Endodermal cell (in vitro differentiated cells): ENCODE results near the gene KRT9. TPM values are rescaled to one million over a fixed set of nuclear protein-coding genes. Genes with fewer than 3 reads are reported as not detected.
"Not testable (repeated sequence)": the region's sequence is repeated elsewhere in the genome, so short reads cannot be mapped to it uniquely, and the experiment has no call there.

Source experiments
- DNase-seq: peaks from one replicate; pipeline ENCODE4 v3.0.0-alpha.2; 2017
- H3K27ac ChIP-seq: 2 replicates; pipeline ENCODE4 v1.5.1; 2013; ENCODE audit warnings: mild to moderate bottlenecking, low read depth, low read length, moderate library complexity
- H3K27me3 ChIP-seq: 2 replicates; pipeline ENCODE4 v1.6.1; 2013; ENCODE audit warnings: mild to moderate bottlenecking, low read length, moderate library complexity; ENCODE audit not compliant: insufficient read depth, control insufficient read depth, poor library complexity, severe bottlenecking
- H3K36me3 ChIP-seq: 2 replicates; pipeline ENCODE4 v1.7.0; 2013; ENCODE audit warnings: mild to moderate bottlenecking, low read length, moderate library complexity; ENCODE audit not compliant: control insufficient read depth, insufficient read depth
- H3K4me1 ChIP-seq: one replicate; pipeline ENCODE4 v1.7.0; 2013; ENCODE audit warnings: low read length; ENCODE audit not compliant: control insufficient read depth, insufficient read depth
- H3K4me3 ChIP-seq: 2 replicates; pipeline ENCODE4 v1.5.1; 2013; ENCODE audit warnings: mild to moderate bottlenecking, low read length, moderate library complexity
- H3K9ac ChIP-seq: 2 replicates; pipeline ENCODE4 v1.6.1; 2013; ENCODE audit warnings: mild to moderate bottlenecking, low read length, moderate library complexity; ENCODE audit not compliant: poor library complexity, severe bottlenecking; ENCODE audit errors: extremely low read depth
- H3K9me3 ChIP-seq: 2 replicates; pipeline ENCODE4 v1.6.1; 2013; ENCODE audit warnings: mild to moderate bottlenecking, low read length, moderate library complexity; ENCODE audit not compliant: control insufficient read depth
- H3K27ac Mint-ChIP-seq: 2 replicates; pipeline ENCODE4 v1.8.0; 2020; ENCODE audit warnings: mixed read lengths
- H3K27me3 Mint-ChIP-seq: 2 replicates; pipeline ENCODE4 v1.8.0; 2021; ENCODE audit warnings: mild to moderate bottlenecking, mixed read lengths; ENCODE audit not compliant: insufficient read depth
- H3K36me3 Mint-ChIP-seq: 2 replicates; pipeline ENCODE4 v1.8.0; 2020; ENCODE audit warnings: low read depth, mixed read lengths
- H3K4me1 Mint-ChIP-seq: 2 replicates; pipeline ENCODE4 v1.8.0; 2020; ENCODE audit warnings: mixed read lengths
- H3K4me3 Mint-ChIP-seq: 2 replicates; pipeline ENCODE4 v1.8.0; 2020; ENCODE audit warnings: mild to moderate bottlenecking, moderate library complexity, mixed read lengths
- H3K9me3 Mint-ChIP-seq: 2 replicates; pipeline ENCODE4 v1.8.0; 2020; ENCODE audit warnings: mild to moderate bottlenecking, mixed read lengths
- CTCF ChIP-seq: fragments of 200-600 bp; sonication (generic); conservative IDR thresholded peaks from 2 replicates; pipeline ENCODE4 v1.5.0; 2021; ENCODE audit warnings: antibody characterized with exemption, mild to moderate bottlenecking
- WGBS, 2 experiments: methylation state at CpG; one replicate each; pipeline versions ENCODE4 v1.1.5 to v1.1.7; 2013; ENCODE audit warnings: missing lambda C conversion rate in 2 of 2, mixed read lengths in 1 of 2; ENCODE audit not compliant: insufficient coverage in 1 of 2, insufficient read length in 1 of 2; 5-methylcytosine and 5-hydroxymethylcytosine counted together
- total RNA-seq, 2 donors: library from RNA; stranded (reverse); fragmentation: NEBNext Ultra II Directional in 1 of 2; extraction: Animal tissue kit (Norgen Biotek cat#: 25700) in 1 of 2; gene quantifications; 2 replicates in 1 of 2; 3 replicates in 1 of 2; pipeline ENCODE4 v1.2.1, GENCODE V29; 2021

The KRT9 gene
- total RNA-seq, 2 donors from 2014 or later, result not detected

DNA sequence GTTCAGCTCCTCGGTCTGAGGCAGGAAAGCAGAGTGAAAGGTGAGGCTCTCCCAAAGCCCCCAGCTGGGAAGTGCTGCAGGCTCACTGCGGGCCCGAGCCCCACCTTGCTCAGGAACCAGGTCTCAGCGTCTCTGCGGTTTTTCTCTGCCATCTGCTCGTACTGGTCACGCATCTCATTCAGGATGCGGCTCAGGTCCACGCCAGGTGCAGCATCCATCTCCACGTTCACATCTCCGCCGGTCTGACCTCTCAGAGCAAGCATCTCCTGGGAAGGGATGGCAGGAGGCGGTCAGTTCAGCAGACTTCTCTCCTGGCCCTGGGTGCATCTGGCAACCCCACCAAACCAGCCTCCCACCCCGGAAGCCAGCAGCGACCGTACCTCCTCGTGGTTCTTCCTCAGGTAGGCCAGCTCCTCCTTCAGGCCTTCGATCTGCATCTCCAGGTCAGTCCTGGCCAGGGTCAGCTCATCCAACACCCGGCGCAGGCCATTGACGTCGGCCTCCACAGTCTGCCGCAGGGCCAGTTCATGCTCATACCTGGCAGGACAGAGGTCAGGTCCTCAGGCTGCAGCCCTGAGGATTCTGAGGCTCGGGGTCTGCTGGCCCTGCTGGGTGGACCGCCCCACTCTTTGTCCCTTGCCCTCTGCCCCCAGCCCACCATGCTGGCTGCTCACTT lies 39.2 kb upstream of the KRT9 start:
- Histone ChIP-seq H3K36me3 (no peaks in the 10 kb centered on the region), H3K4me3 (no peak overlapping the region), H3K27me3 (no peaks in the 10 kb centered on the region), H3K9ac (no peak overlapping the region), H3K9me3 (peaks cover 12% of the 10 kb centered on the region), H3K27ac (no peak overlapping the region), H3K4me1 (no peaks in the 10 kb centered on the region)
- WGBS, 2 experiments, result 92 to 94% methylated on average over 15 to 25 of the region's 25 CpGs
- DNase-seq, result peak; percentile 44
- no peak overlapping the region for H3K27ac Mint-ChIP-seq
- H3K9me3 Mint-ChIP-seq, result peaks cover 12% of the 10 kb centered on the region
- TF ChIP-seq CTCF, result no peak
- H3K27me3 Mint-ChIP-seq, result peaks cover 2% of the 10 kb centered on the region
- no peaks in the 10 kb centered on the region for H3K36me3 Mint-ChIP-seq
- H3K4me3 Mint-ChIP-seq, result no peak overlapping the region
- peaks cover 6% of the 10 kb centered on the region for H3K4me1 Mint-ChIP-seq

GRCh38 chr17:41610061-41610517 lies 38.2 kb upstream of the KRT9 start:
- H3K9me3 ChIP-seq, result peaks cover 12% of the 10 kb centered on the region
- H3K27me3 Mint-ChIP-seq, H3K27me3 ChIP-seq, H3K27ac ChIP-seq, H3K27ac Mint-ChIP-seq, H3K4me3 Mint-ChIP-seq, H3K4me1 Mint-ChIP-seq, H3K4me1 ChIP-seq, H3K9ac ChIP-seq, H3K36me3 ChIP-seq, H3K36me3 Mint-ChIP-seq, H3K4me3 ChIP-seq: not testable (repeated sequence)
- DNase-seq, result peak; percentile 96
- TF ChIP-seq CTCF, result peak; percentile 79
- 33 to 42% methylated on average over 1 to 10 of the region's 10 CpGs for WGBS, 2 experiments
- peaks cover 17% of the 10 kb centered on the region for H3K9me3 Mint-ChIP-seq

- Histone ChIP-seq H3K4me1 (peaks cover 11% of the 10 kb centered on the region), H3K9me3 (peaks cover 12% of the 10 kb centered on the region)
- not testable (repeated sequence) for H3K9ac ChIP-seq, H3K27me3 ChIP-seq, H3K27me3 Mint-ChIP-seq, H3K4me3 Mint-ChIP-seq, H3K27ac Mint-ChIP-seq, H3K36me3 ChIP-seq, H3K27ac ChIP-seq, H3K4me3 ChIP-seq, DNase-seq, H3K36me3 Mint-ChIP-seq
- WGBS, 2 experiments, result 77 to 100% methylated on average over 2 to 4 of the region's 4 CpGs
- H3K9me3 Mint-ChIP-seq, result peaks cover 17% of the 10 kb centered on the region
- H3K4me1 Mint-ChIP-seq, result peaks cover 15% of the 10 kb centered on the region
Measured at GRCh38 chr17:41606930-41607329, 35.1 kb upstream of the KRT9 start.
